SH-SY5Y (cell line): Measurements from ENCODE around the gene KCNK6.

Experiments
- GATA2 ChIP-seq: IDR thresholded peaks from 2 replicates; pipeline ENCODE4 v1.6.1; 2011; ENCODE audit warnings: mild to moderate bottlenecking, low read depth, low read length
- GATA3 ChIP-seq: IDR thresholded peaks from 2 replicates; pipeline ENCODE4 v1.6.1; 2011; ENCODE audit warnings: low read depth, mild to moderate bottlenecking, low read length, moderate library complexity

GRCh38 chr19:38333245-38333644 lies 13.6 kb downstream of the KCNK6 start:
- TF ChIP-seq GATA2: no peak
- no peak for TF ChIP-seq GATA3
